ENCODE results near the gene RHBDD1.

Gene RHBDD1

DNA sequence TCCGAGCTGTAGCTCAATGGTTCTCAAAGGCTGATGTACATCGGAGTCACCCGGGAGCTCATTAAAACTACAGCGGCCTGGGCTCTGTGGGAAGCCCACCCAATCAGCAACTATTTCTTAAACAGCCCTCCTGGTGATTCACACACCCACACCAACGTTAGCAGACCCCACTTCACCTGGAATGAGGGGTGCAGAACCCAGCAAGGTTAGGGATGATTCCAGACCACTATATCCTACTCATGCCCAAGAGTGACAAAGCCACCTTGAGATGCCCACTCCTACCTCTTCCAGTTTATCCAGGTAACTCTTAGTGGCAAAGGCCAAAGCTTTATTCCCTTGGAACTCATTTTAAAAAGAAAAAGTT is 149.7 kb downstream of the RHBDD1 start:
- Histone ChIP-seq H3K27ac (ENCODE audit: low read depth, low read length) (no peak overlapping the region), H4K20me1 (ENCODE audit: low read depth, low read length) (no peaks in the 10 kb centered on the region), H3K27me3 (ENCODE audit: low read length) (no peaks in the 10 kb centered on the region), H2AFZ (ENCODE audit: low read depth, low read length, severe bottlenecking) (no peak overlapping the region), H3F3A (ENCODE audit: insufficient read depth) (peaks cover 9% of the 10 kb centered on the region; the same call in 1 of the 2 replicates), H3K9ac (ENCODE audit: low read length) (no peak overlapping the region), H3K4me2 (ENCODE audit: low read depth, low read length, poor library complexity, severe bottlenecking) (no peak overlapping the region), H3K79me2 (ENCODE audit: insufficient read depth, low read length) (no peaks in the 10 kb centered on the region), H3K4me3 (ENCODE audit: insufficient read depth, low read length, poor library complexity, severe bottlenecking) (no peak overlapping the region), H3K36me3 (ENCODE audit: low read length) (no peaks in the 10 kb centered on the region), H3K9me3 (ENCODE audit: insufficient read depth, low read length) (no peaks in the 10 kb centered on the region), H3K9me2 (replicated peaks; ENCODE audit: insufficient read depth, low read length) (no peaks in the 10 kb centered on the region)
- TF ChIP-seq EZH2phosphoT487 (conservative IDR thresholded peaks at IDR 0.05; ENCODE audit: low read length): no peak
- TF ChIP-seq, protein P1, sequence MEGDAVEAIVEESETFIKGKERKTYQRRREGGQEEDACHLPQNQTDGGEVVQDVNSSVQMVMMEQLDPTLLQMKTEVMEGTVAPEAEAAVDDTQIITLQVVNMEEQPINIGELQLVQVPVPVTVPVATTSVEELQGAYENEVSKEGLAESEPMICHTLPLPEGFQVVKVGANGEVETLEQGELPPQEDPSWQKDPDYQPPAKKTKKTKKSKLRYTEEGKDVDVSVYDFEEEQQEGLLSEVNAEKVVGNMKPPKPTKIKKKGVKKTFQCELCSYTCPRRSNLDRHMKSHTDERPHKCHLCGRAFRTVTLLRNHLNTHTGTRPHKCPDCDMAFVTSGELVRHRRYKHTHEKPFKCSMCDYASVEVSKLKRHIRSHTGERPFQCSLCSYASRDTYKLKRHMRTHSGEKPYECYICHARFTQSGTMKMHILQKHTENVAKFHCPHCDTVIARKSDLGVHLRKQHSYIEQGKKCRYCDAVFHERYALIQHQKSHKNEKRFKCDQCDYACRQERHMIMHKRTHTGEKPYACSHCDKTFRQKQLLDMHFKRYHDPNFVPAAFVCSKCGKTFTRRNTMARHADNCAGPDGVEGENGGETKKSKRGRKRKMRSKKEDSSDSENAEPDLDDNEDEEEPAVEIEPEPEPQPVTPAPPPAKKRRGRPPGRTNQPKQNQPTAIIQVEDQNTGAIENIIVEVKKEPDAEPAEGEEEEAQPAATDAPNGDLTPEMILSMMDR (IDR thresholded peaks at IDR 0.05; ENCODE audit: insufficient read depth, low read length, poor library complexity, severe bottlenecking): no peak

DNA sequence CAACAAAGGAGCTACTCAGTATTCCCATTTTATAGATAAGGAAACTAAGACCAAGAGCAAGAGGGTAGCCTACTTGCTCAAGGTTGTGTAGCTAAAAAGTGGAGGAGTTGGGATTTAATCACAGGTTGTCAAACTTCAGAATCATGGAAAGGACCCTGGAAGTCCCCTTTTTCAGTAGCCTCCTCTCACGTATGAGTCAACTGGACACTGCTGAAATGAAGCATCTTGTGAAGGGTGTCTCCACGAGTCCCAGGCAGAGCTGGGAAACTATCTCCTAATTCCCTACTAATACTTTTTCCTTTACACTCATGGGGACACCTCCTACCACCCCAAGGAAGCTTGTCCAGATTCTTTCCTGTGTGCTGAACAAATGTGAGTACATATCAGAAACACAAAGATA is 155.8 kb downstream of the RHBDD1 start:
- H3K27ac ChIP-seq (ENCODE audit: low read depth, low read length): no peak overlapping the region
- no peaks in the 10 kb centered on the region for H3K9me3 ChIP-seq (ENCODE audit: insufficient read depth, low read length)
- no peaks in the 10 kb centered on the region for H3F3A ChIP-seq (ENCODE audit: insufficient read depth)
- H3K79me2 ChIP-seq (ENCODE audit: insufficient read depth, low read length): no peaks in the 10 kb centered on the region
- no peak overlapping the region for H3K4me3 ChIP-seq (ENCODE audit: insufficient read depth, low read length, poor library complexity, severe bottlenecking)
- no peaks in the 10 kb centered on the region for H3K27me3 ChIP-seq (ENCODE audit: low read length)
- no peak overlapping the region for H3K9ac ChIP-seq (ENCODE audit: low read length)
- TF ChIP-seq, protein P1 (IDR thresholded peaks at IDR 0.05; ENCODE audit: insufficient read depth, low read length, poor library complexity, severe bottlenecking): no peak
- TF ChIP-seq EZH2phosphoT487 (conservative IDR thresholded peaks at IDR 0.05; ENCODE audit: low read length): no peak
- no peaks in the 10 kb centered on the region; the same call in 1 of the 2 replicates for H3K36me3 ChIP-seq (ENCODE audit: low read length)
- H3K4me2 ChIP-seq (ENCODE audit: low read depth, low read length, poor library complexity, severe bottlenecking): no peak overlapping the region
- H4K20me1 ChIP-seq (ENCODE audit: low read depth, low read length): no peaks in the 10 kb centered on the region
- H3K9me2 ChIP-seq (replicated peaks; ENCODE audit: insufficient read depth, low read length): no peaks in the 10 kb centered on the region
- no peak overlapping the region for H2AFZ ChIP-seq (ENCODE audit: low read depth, low read length, severe bottlenecking)

DNA sequence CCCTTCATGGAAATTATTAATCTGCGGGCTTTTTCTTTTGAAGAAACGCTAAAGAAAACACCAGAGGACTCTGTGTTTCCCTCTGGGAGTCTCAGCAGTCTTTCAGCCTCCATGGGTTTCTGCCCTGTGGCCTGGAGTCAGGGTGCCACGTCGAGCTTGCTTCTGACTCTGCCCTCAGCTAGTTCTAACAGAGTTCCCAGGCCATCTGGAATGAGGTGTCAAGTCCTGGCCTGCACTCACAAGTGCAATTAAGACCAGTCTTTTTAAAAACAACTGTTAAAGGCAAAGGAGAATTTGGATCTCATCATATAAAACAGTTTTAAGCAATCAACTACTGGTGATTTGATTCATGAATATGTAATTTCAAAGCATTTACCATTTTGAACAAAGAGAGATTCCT is 157.3 kb downstream of the RHBDD1 start:
- no peaks in the 10 kb centered on the region for H3K79me2 ChIP-seq (ENCODE audit: insufficient read depth, low read length)

More for the DNA sequence above, 157.3 kb downstream of the RHBDD1 start:
- Histone ChIP-seq H3F3A (ENCODE audit: insufficient read depth) (no peaks in the 10 kb centered on the region), H3K9me3 (ENCODE audit: insufficient read depth, low read length) (no peaks in the 10 kb centered on the region), H3K4me3 (ENCODE audit: insufficient read depth, low read length, poor library complexity, severe bottlenecking) (no peak overlapping the region), H3K4me2 (ENCODE audit: low read depth, low read length, poor library complexity, severe bottlenecking) (no peak overlapping the region), H3K27me3 (ENCODE audit: low read length) (no peaks in the 10 kb centered on the region), H4K20me1 (ENCODE audit: low read depth, low read length) (no peaks in the 10 kb centered on the region), H3K36me3 (ENCODE audit: low read length) (no peaks in the 10 kb centered on the region; the same call in 1 of the 2 replicates), H3K27ac (ENCODE audit: low read depth, low read length) (no peak overlapping the region), H3K9ac (ENCODE audit: low read length) (no peak overlapping the region), H3K9me2 (replicated peaks; ENCODE audit: insufficient read depth, low read length) (no peaks in the 10 kb centered on the region), H2AFZ (ENCODE audit: low read depth, low read length, severe bottlenecking) (no peak overlapping the region)
- no peak for TF ChIP-seq EZH2phosphoT487 (conservative IDR thresholded peaks at IDR 0.05; ENCODE audit: low read length)
- TF ChIP-seq, protein P1 (IDR thresholded peaks at IDR 0.05; ENCODE audit: insufficient read depth, low read length, poor library complexity, severe bottlenecking): no peak

Measured in SU-DHL-6 (cell line).